Naive thymus-derived CD8-positive, alpha-beta T cell (primary cell): Measurements from ENCODE around the gene DTNB. TPM values are rescaled to one million over a fixed set of nuclear protein-coding genes. Genes with fewer than 3 reads are reported as not detected.

Experiments
- ATAC-seq, 2 donors: fragments of 150-1000 bp; cut with Tn5 transposase in 1 of 2; sonication (Bioruptor Pico), chemical (Tn5 transposase) in 1 of 2; 1 replicate in 1 of 2; 2 replicates in 1 of 2; pipeline ENCODE4 v1.10.0; 2021; ENCODE audit warnings: mild to moderate bottlenecking in 2 of 2, moderate library complexity in 2 of 2
- POLR2A ChIA-PET: fragments of 350-600 bp; sonication (Branson Sonifier 250); formaldehyde crosslinking; loops from one replicate; lab custom pipeline; 2021; ENCODE audit warnings: antibody characterized with exemption; lab: Charles Lee
- DNase-seq, 10 donors: peaks; one replicate each; pipeline versions ENCODE4 v3.0.0 to v3.0.0-alpha.2; 2020 to 2022
- H3K27ac Mint-ChIP-seq, 10 donors: one replicate each; pipeline ENCODE4 v1.8.0; 2020 to 2022; ENCODE audit warnings: mild to moderate bottlenecking in 10 of 10, mixed read lengths in 10 of 10, moderate library complexity in 4 of 10, inconsistent platforms in 1 of 10
- H3K27me3 Mint-ChIP-seq, 5 donors: one replicate each; pipeline ENCODE4 v1.8.0; 2021 to 2022; ENCODE audit warnings: mixed read lengths in 5 of 5
- H3K36me3 Mint-ChIP-seq, 3 donors: one replicate each; pipeline ENCODE4 v1.8.0; 2020 to 2022; ENCODE audit warnings: mixed read lengths in 3 of 3, mild to moderate bottlenecking in 2 of 3, inconsistent platforms in 1 of 3
- H3K4me1 Mint-ChIP-seq, 4 donors: one replicate each; pipeline ENCODE4 v1.8.0; 2021 to 2022; ENCODE audit warnings: mixed read lengths in 4 of 4
- H3K4me3 Mint-ChIP-seq, 10 donors: one replicate each; pipeline ENCODE4 v1.8.0; 2020 to 2022; ENCODE audit warnings: mild to moderate bottlenecking in 10 of 10, mixed read lengths in 10 of 10, moderate library complexity in 6 of 10, inconsistent platforms in 1 of 10
- H3K9me3 Mint-ChIP-seq, 9 donors: one replicate each; pipeline ENCODE4 v1.8.0; 2020 to 2022; ENCODE audit warnings: mixed read lengths in 9 of 9, mild to moderate bottlenecking in 3 of 9, inconsistent platforms in 1 of 9, moderate library complexity in 1 of 9
- polyA plus RNA-seq, 3 donors: library from polyadenylated mRNA; unstranded; fragments of 300-500 nt; fragmentation: Illumina TruSeq; gene quantifications; one replicate each; pipeline ENCODE4 v1.2.3, GENCODE V29; 2021
- total RNA-seq, 8 experiments: library from RNA in 2 of 8; stranded (reverse) in 2 of 8; gene quantifications; one replicate each; pipeline ENCODE4 v1.2.3 and lab custom pipeline; 2021 to 2026

The DTNB gene
- total and polyA plus RNA-seq, 5 experiments from 2014 or later, result 16.3 to 41.5 (median 18.4) TPM

GRCh38 chr2:25481381-25482300, 191.7 kb downstream of the DTNB start:
- Mint-ChIP-seq H3K4me3 (no peak overlapping the region), H3K27ac (peak overlapping the region in 1 of 10 donors; percentile 35), H3K27me3 (no peaks in the 10 kb centered on the region), H3K9me3 (peaks cover 0 to 2% (median 0%) of the 10 kb centered on the region in 9 donors), H3K4me1 (peaks cover 0 to 18% (median 0%) of the 10 kb centered on the region in 4 donors), H3K36me3 (peaks cover 4 to 47% (median 36%) of the 10 kb centered on the region in 3 donors)
- no peak for ATAC-seq
- POLR2A ChIA-PET, result no interaction called here
- no peak for DNase-seq

- Mint-ChIP-seq H3K4me1 (peaks cover 0 to 15% (median 0%) of the 10 kb centered on the region in 4 donors), H3K9me3 (peaks cover 0 to 9% (median 0%) of the 10 kb centered on the region in 9 donors), H3K4me3 (no peak overlapping the region), H3K36me3 (peaks cover 4 to 55% (median 43%) of the 10 kb centered on the region in 3 donors), H3K27me3 (no peaks in the 10 kb centered on the region), H3K27ac (no peak overlapping the region)
- ATAC-seq (no peak), DNase-seq (no peak)
- POLR2A ChIA-PET, result no interaction called here
Observed at GRCh38 chr2:25480561-25480960, 192.8 kb downstream of the DTNB start.

- DNase-seq (no peak), ATAC-seq (no peak)
- no peak overlapping the region for H3K4me3 Mint-ChIP-seq
- no peak overlapping the region for H3K27ac Mint-ChIP-seq
- peaks cover 0 to 15% (median 0%) of the 10 kb centered on the region in 4 donors for H3K4me1 Mint-ChIP-seq
- peaks cover 0 to 13% (median 3%) of the 10 kb centered on the region in 9 donors for H3K9me3 Mint-ChIP-seq
- POLR2A ChIA-PET, result no interaction called here
- no peaks in the 10 kb centered on the region for H3K27me3 Mint-ChIP-seq
- peaks cover 11 to 63% (median 50%) of the 10 kb centered on the region in 3 donors for H3K36me3 Mint-ChIP-seq
Observed at GRCh38 chr2:25479761-25480160, 193.6 kb downstream of the DTNB start.

- Mint-ChIP-seq H3K27ac (no peak overlapping the region), H3K4me1 (peaks cover 0 to 8% (median 0%) of the 10 kb centered on the region in 4 donors), H3K4me3 (no peak overlapping the region), H3K36me3 (peaks cover 13 to 71% (median 59%) of the 10 kb centered on the region in 3 donors), H3K27me3 (no peaks in the 10 kb centered on the region), H3K9me3 (peaks cover 0 to 14% (median 3%) of the 10 kb centered on the region in 9 donors)
- DNase-seq (no peak), ATAC-seq (no peak)
- POLR2A ChIA-PET, result no interaction called here
Observed at GRCh38 chr2:25478736-25479135, 194.6 kb downstream of the DTNB start.

- H3K4me1 Mint-ChIP-seq, result peaks cover 0 to 2% (median 0%) of the 10 kb centered on the region in 4 donors
- no peak overlapping the region for H3K27ac Mint-ChIP-seq
- peaks cover 24 to 63% (median 50%) of the 10 kb centered on the region in 3 donors for H3K36me3 Mint-ChIP-seq
- H3K27me3 Mint-ChIP-seq, result no peaks in the 10 kb centered on the region
- DNase-seq, result no peak
- POLR2A ChIA-PET, result interaction anchor here (0.7 kb wide), 1 partner anchor 19 kb away, joined by 3 read pairs; no protein-coding TSS in a partner anchor
- H3K4me3 Mint-ChIP-seq, result no peak overlapping the region
- no peak for ATAC-seq
- peaks cover 0 to 14% (median 3%) of the 10 kb centered on the region in 9 donors for H3K9me3 Mint-ChIP-seq
Observed at GRCh38 chr2:25473758-25474340, 199.5 kb downstream of the DTNB start.

- Mint-ChIP-seq H3K36me3 (peaks cover 23 to 56% (median 46%) of the 10 kb centered on the region in 3 donors), H3K9me3 (peaks cover 0 to 14% (median 3%) of the 10 kb centered on the region in 9 donors), H3K27ac (no peak overlapping the region), H3K27me3 (no peaks in the 10 kb centered on the region), H3K4me3 (no peak overlapping the region), H3K4me1 (peaks cover 0 to 2% (median 0%) of the 10 kb centered on the region in 4 donors)
- DNase-seq, result no peak
- ATAC-seq, result no peak
- POLR2A ChIA-PET, result no interaction called here
Observed at GRCh38 chr2:25473131-25473530, 200.2 kb downstream of the DTNB start.

- POLR2A ChIA-PET, result interaction anchor here (0.6 kb wide), 1 partner anchor 157 kb away, joined by 3 read pairs; no protein-coding TSS in a partner anchor
- DNase-seq, result no peak
- Mint-ChIP-seq H3K36me3 (peaks cover 19 to 43% (median 30%) of the 10 kb centered on the region in 3 donors), H3K27me3 (no peaks in the 10 kb centered on the region), H3K27ac (peak overlapping the region in 1 of 10 donors; percentile 26), H3K4me3 (no peak overlapping the region), H3K4me1 (peaks cover 0 to 2% (median 0%) of the 10 kb centered on the region in 4 donors), H3K9me3 (peaks cover 0 to 11% (median 3%) of the 10 kb centered on the region in 9 donors)
- no peak for ATAC-seq
Observed at GRCh38 chr2:25470806-25471205, 202.6 kb downstream of the DTNB start.

GRCh38 chr2:25467743-25468142, 205.6 kb downstream of the DTNB start:
- H3K27me3 Mint-ChIP-seq, result no peaks in the 10 kb centered on the region
- DNase-seq, result no peak
- POLR2A ChIA-PET, result no interaction called here
- H3K36me3 Mint-ChIP-seq, result peaks cover 5 to 21% (median 16%) of the 10 kb centered on the region in 3 donors
- no peak overlapping the region for H3K4me3 Mint-ChIP-seq
- no peak overlapping the region for H3K27ac Mint-ChIP-seq
- ATAC-seq, result no peak
- H3K9me3 Mint-ChIP-seq, result no peaks in the 10 kb centered on the region
- H3K4me1 Mint-ChIP-seq, result peaks cover 0 to 4% (median 0%) of the 10 kb centered on the region in 4 donors

- H3K36me3 Mint-ChIP-seq, result peaks cover 0 to 6% (median 5%) of the 10 kb centered on the region in 3 donors
Observed at GRCh38 chr2:25462021-25462420, 211.4 kb downstream of the DTNB start.

GRCh38 chr2:25460261-25460905, 213.0 kb downstream of the DTNB start:
- Mint-ChIP-seq H3K36me3 (peaks cover 0 to 6% (median 6%) of the 10 kb centered on the region in 3 donors), H3K4me1 (peaks cover 0 to 4% (median 1%) of the 10 kb centered on the region in 4 donors), H3K4me3 (no peak overlapping the region), H3K27ac (no peak overlapping the region), H3K27me3 (no peaks in the 10 kb centered on the region), H3K9me3 (no peaks in the 10 kb centered on the region)
- ATAC-seq (no peak), DNase-seq (no peak)
- POLR2A ChIA-PET, result no interaction called here

More at GRCh38 chr2:25462021-25462420, 211.4 kb downstream of the DTNB start:
- ATAC-seq (no peak), DNase-seq (no peak)
- Mint-ChIP-seq H3K4me3 (no peak overlapping the region), H3K4me1 (peaks cover 0 to 4% (median 2%) of the 10 kb centered on the region in 4 donors), H3K27me3 (no peaks in the 10 kb centered on the region), H3K9me3 (no peaks in the 10 kb centered on the region), H3K27ac (no peak overlapping the region)
- POLR2A ChIA-PET, result no interaction called here

- peaks cover 0 to 28% (median 9%) of the 10 kb centered on the region in 3 donors for H3K36me3 Mint-ChIP-seq
- ATAC-seq, result no peak
- DNase-seq, result no peak
- POLR2A ChIA-PET, result interaction anchor here (0.6 kb wide), 1 partner anchor 233 kb away, joined by 3 read pairs; no protein-coding TSS in a partner anchor
- no peaks in the 10 kb centered on the region for H3K4me1 Mint-ChIP-seq
- no peaks in the 10 kb centered on the region for H3K27me3 Mint-ChIP-seq
- H3K4me3 Mint-ChIP-seq, result no peak overlapping the region
- H3K9me3 Mint-ChIP-seq, result no peaks in the 10 kb centered on the region
- no peak overlapping the region for H3K27ac Mint-ChIP-seq
Observed at GRCh38 chr2:25454824-25455611, 218.4 kb downstream of the DTNB start.
